Thyroid gland (tissue), 4 donors: Measurements from ENCODE around the gene KCTD17. TPM values are rescaled to one million over a fixed set of nuclear protein-coding genes. Genes with fewer than 3 reads are reported as not detected.
A peak's percentile ranks its signal among the peaks of the same experiment; 100 is the strongest.

Experiments
- DNase-seq, 2 donors: peaks; one replicate each; pipeline ENCODE4 v3.0.0-alpha.2; 2019
- H3K27ac ChIP-seq, 3 donors: fragments of 200-600 bp; sonication (generic); 1 replicate in 2 of 3; 2 replicates in 1 of 3; pipeline ENCODE4 v1.5.1; 2016 to 2019; ENCODE audit warnings: mild to moderate bottlenecking in 1 of 3, moderate library complexity in 1 of 3
- H3K27me3 ChIP-seq: fragments of 200-600 bp; sonication (generic); one replicate; pipeline ENCODE4 v1.5.1; 2019
- H3K36me3 ChIP-seq, 2 donors: fragments of 200-600 bp; sonication (generic); one replicate each; pipeline ENCODE4 v1.5.1; 2016 to 2019
- H3K4me1 ChIP-seq, 2 donors: fragments of 200-600 bp; sonication (generic); one replicate each; pipeline ENCODE4 v1.5.1; 2017 to 2019
- H3K4me3 ChIP-seq, 3 donors: fragments of 200-600 bp; sonication (generic); replicated peaks in 1 of 3; 1 replicate in 2 of 3; 2 replicates in 1 of 3; pipeline ENCODE4 v1.5.1; 2016; ENCODE audit warnings: mild to moderate bottlenecking in 1 of 3
- H3K9me3 ChIP-seq: fragments of 200-600 bp; sonication (generic); one replicate; pipeline ENCODE4 v1.5.1; 2017
- POLR2A ChIP-seq, 2 donors: fragments of 450-650 bp; IDR thresholded peaks; one replicate each; pipeline ENCODE4 v1.6.1; 2017; ENCODE audit warnings: antibody characterized with exemption in 2 of 2, mild to moderate bottlenecking in 2 of 2, moderate library complexity in 1 of 2
- WGBS, 2 donors: methylation state at CpG; one replicate each; pipeline ENCODE4 v1.1.5; 2017; 5-methylcytosine and 5-hydroxymethylcytosine counted together
- intact Hi-C: fragments of 100-400 bp; cut with DNase I; formaldehyde crosslinking; loops from one replicate; pipeline ENCODE4 v1.15.1; 2023
- total RNA-seq, 4 donors: library from RNA; depleted of rRNA; stranded (reverse); fragments of >200 nt; gene quantifications; one replicate each; pipeline ENCODE4 v1.2.3, GENCODE V29; 2016
- TF ChIP-seq, protein P1 (sequence below), 6 experiments: fragments of 200-600 bp in 3 of 6; fragments of 450-650 bp in 3 of 6; sonication (generic) in 3 of 6; IDR thresholded peaks; one replicate each; pipeline ENCODE4 v1.5.1; 2016 to 2019; ENCODE audit warnings: antibody characterized with exemption in 6 of 6, mild to moderate bottlenecking in 2 of 6, inconsistent platforms in 1 of 6, moderate library complexity in 1 of 6

KCTD17 gene
- total RNA-seq, 4 donors from 2014 or later, result 6.1 to 18.9 (median 12.6) TPM

DNA sequence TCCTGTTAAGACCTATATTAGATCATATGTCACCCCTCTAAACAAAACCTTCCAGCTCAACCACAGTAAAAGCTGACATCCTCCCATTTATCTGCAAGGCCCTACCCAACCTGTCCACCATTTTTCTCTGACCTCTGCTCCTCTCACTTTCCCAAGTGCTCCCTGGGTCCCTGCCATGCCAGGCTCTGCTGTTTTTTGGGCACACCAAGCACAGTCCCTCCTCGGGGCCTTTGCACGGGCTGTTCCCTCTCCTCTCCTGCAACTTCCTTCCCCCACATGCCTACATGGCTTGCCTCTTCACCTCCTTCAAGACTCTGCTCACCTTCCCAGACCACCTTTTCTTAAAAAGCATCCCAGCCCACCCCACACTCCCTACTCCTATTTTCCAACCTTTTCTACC, 42.1 kb upstream of the KCTD17 start:
- intact Hi-C loops, result no loop called here
- WGBS, 2 donors, result 81 to 83% methylated on average over 2 of the region's 2 CpGs

DNA sequence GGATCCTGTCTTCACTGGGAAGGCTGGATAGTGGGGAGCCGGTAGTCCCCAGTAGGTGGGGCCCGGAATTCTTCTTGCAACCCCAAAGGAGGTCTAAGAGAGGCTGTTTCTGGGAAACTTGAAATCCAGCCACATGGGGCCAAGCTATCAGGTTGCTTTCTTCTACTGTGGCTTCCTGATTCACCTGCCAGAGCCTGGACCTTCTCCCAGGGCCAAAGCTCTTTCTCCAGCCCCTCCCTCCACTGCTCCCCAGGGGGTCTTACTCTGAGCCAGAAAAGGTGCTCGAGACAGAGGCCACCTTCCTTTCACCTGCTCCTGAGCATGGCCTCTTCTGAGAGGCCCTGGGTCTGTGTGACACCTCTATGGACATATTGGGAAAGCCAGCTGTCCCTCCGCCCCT, 41.4 kb upstream of the KCTD17 start:
- no peak for TF ChIP-seq POLR2A (IDR thresholded peaks at IDR 0.05)
- TF ChIP-seq, protein P1, sequence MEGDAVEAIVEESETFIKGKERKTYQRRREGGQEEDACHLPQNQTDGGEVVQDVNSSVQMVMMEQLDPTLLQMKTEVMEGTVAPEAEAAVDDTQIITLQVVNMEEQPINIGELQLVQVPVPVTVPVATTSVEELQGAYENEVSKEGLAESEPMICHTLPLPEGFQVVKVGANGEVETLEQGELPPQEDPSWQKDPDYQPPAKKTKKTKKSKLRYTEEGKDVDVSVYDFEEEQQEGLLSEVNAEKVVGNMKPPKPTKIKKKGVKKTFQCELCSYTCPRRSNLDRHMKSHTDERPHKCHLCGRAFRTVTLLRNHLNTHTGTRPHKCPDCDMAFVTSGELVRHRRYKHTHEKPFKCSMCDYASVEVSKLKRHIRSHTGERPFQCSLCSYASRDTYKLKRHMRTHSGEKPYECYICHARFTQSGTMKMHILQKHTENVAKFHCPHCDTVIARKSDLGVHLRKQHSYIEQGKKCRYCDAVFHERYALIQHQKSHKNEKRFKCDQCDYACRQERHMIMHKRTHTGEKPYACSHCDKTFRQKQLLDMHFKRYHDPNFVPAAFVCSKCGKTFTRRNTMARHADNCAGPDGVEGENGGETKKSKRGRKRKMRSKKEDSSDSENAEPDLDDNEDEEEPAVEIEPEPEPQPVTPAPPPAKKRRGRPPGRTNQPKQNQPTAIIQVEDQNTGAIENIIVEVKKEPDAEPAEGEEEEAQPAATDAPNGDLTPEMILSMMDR (IDR thresholded peaks at IDR 0.05), result no peak
- Histone ChIP-seq H3K9me3 (no peaks in the 10 kb centered on the region), H3K27ac (no peak overlapping the region), H3K36me3 (no peaks in the 10 kb centered on the region), H3K4me3 (no peak overlapping the region), H3K27me3 (no peaks in the 10 kb centered on the region), H3K4me1 (peaks cover 12 to 24% of the 10 kb centered on the region in 2 donors)
- no peak for DNase-seq
- whole genome bisulfite sequencing, 2 donors, result 71 to 78% methylated on average over 3 to 4 of the region's 4 CpGs
- intact Hi-C loops, result no loop called here

More for the DNA sequence above, 42.1 kb upstream of the KCTD17 start:
- H3K27ac ChIP-seq, result no peak overlapping the region
- no peaks in the 10 kb centered on the region for H3K27me3 ChIP-seq
- peaks cover 12 to 24% of the 10 kb centered on the region in 2 donors for H3K4me1 ChIP-seq
- H3K36me3 ChIP-seq, result no peaks in the 10 kb centered on the region
- TF ChIP-seq POLR2A (IDR thresholded peaks at IDR 0.05), result no peak
- TF ChIP-seq, protein P1 (IDR thresholded peaks at IDR 0.05), result no peak
- DNase-seq, result no peak
- H3K9me3 ChIP-seq, result no peaks in the 10 kb centered on the region
- H3K4me3 ChIP-seq, result no peak overlapping the region

DNA sequence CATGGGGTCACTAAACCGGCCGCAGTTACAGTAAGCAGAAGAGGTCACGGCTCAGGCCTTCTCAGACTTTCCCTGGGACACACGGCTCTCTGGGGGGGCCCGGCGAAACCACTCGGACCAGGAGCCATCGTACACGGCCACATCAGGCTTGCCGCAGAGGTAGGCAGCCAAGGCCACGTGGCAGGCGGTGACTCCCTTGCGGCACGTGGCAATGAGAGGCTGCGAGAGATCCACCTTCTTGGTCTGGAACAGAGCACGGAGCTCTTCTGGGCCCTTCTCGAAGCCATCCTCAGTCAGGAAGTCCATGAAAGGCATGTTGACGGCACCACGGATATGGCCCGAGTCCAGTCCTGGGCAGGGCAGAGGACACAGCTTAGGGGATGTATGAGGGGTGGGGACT, 40.6 kb upstream of the KCTD17 start:
- no peak overlapping the region for H3K27ac ChIP-seq
- H3K27me3 ChIP-seq, result no peaks in the 10 kb centered on the region
- H3K9me3 ChIP-seq, result no peaks in the 10 kb centered on the region
- H3K4me3 ChIP-seq, result no peak overlapping the region
- peaks cover 12 to 24% of the 10 kb centered on the region in 2 donors for H3K4me1 ChIP-seq
- H3K36me3 ChIP-seq, result no peaks in the 10 kb centered on the region
- DNase-seq, result no peak
- intact Hi-C loops, result no loop called here
- TF ChIP-seq POLR2A (IDR thresholded peaks at IDR 0.05), result no peak
- TF ChIP-seq, protein P1 (IDR thresholded peaks at IDR 0.05), result no peak
- WGBS, 2 donors, result 76 to 90% methylated on average over 12 to 15 of the region's 20 CpGs

DNA sequence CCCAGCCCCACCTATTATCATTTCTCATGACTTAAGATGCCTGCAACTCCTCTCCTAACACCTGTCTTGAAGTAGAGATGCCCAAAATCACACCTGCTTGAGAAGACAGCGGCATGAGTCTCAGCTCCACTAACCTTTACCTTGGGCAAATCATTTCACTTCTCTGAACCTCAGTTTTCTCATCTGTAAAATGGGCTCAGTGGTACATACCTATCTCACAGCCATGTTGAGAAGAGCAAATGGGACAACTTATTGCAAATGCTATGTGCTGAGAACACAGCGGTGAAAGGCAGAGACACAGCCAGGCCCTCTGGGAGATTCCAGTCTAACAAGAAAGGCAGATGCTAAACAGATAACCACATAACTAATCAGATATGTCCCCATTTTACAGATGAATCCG, 40.1 kb upstream of the KCTD17 start:
- TF ChIP-seq, protein P1 (IDR thresholded peaks at IDR 0.05), result no peak
- TF ChIP-seq POLR2A (IDR thresholded peaks at IDR 0.05), result no peak
- 97% methylated on average over 3 of the region's 3 CpGs for WGBS, 2 donors
- intact Hi-C loops, result no loop called here
- Histone ChIP-seq H3K36me3 (no peaks in the 10 kb centered on the region), H3K27ac (peak overlapping the region in 2 of 3 donors; percentile 46 to 63), H3K4me1 (peaks cover 12 to 24% of the 10 kb centered on the region in 2 donors), H3K27me3 (no peaks in the 10 kb centered on the region), H3K4me3 (no peak overlapping the region), H3K9me3 (no peaks in the 10 kb centered on the region)
- no peak for DNase-seq

DNA sequence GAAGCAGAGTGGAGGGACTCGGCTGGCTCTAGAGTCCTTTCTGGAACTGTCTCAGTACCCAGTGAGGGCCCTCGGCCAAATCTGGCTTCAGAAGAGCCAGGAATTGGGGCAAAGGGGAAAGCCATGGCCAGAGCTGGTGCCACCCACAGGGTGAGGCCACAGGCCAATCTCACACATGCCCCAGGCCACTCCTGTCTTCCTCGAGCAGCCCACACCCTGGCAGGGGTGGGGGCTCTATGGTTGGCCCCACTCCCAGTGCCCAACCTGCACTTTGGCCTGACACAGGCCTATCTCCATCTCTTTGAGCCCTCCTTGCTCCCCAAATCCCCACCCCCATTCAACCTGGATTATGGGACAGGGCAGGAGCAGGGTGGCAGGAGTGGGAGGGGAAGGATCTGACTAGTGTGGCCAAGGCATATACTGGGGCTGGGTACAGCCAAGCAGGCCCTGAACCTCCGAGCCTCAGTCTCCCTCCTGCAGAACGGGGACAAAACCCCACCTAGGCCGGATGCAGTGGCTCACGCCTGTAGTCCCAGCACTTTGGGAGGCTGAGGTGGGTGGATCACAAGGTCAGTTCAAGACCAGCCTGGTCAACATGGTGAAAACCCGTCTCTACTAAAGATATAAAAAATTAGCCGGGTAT, 39.2 kb upstream of the KCTD17 start:
- H3K36me3 ChIP-seq, result no peaks in the 10 kb centered on the region
- intact Hi-C loops, result no loop called here
- peak overlapping the region in 2 of 3 donors; percentile 46 to 63 for H3K27ac ChIP-seq
- 68 to 75% methylated on average over 8 to 9 of the region's 9 CpGs for WGBS, 2 donors
- H3K9me3 ChIP-seq, result no peaks in the 10 kb centered on the region
- DNase-seq, result peak; percentile 67 to 68
- no peaks in the 10 kb centered on the region for H3K27me3 ChIP-seq
- H3K4me1 ChIP-seq, result peaks cover 12 to 27% of the 10 kb centered on the region in 2 donors
- H3K4me3 ChIP-seq, result no peak overlapping the region
- TF ChIP-seq POLR2A (IDR thresholded peaks at IDR 0.05), result no peak
- TF ChIP-seq, protein P1 (IDR thresholded peaks at IDR 0.05), result no peak
